Stimulated activated CD8-positive, alpha-beta memory T cell treated with anti-CD3 and anti-CD28 coated beads, Interleukin-7, amount 100 ng/mL, for 48 hours (primary cell): ENCODE data around the gene TGFB2.

Source experiments
- DNase-seq, 2 donors: peaks; one replicate each; pipeline ENCODE4 v3.0.0-alpha.2; 2020; ENCODE audit warnings: low read depth in 1 of 2; ENCODE audit errors: extremely low read depth in 1 of 2

The TGFB2 gene

GRCh38 chr1:218382261-218382660 lies 37.1 kb downstream of the TGFB2 start:
- DNase-seq: no peak

GRCh38 chr1:218383051-218383450 lies 37.9 kb downstream of the TGFB2 start:
- no peak for DNase-seq

- DNase-seq: no peak
These were observed 38.5 kb downstream of the TGFB2 start for GRCh38 chr1:218383681-218384080.

GRCh38 chr1:218384581-218384993 lies 39.5 kb downstream of the TGFB2 start:
- DNase-seq: no peak

- DNase-seq: no peak
These were observed 43.5 kb downstream of the TGFB2 start for GRCh38 chr1:218388591-218388990.

- DNase-seq: no peak
These were observed 45.5 kb downstream of the TGFB2 start for GRCh38 chr1:218390618-218391017.

GRCh38 chr1:218392780-218393179 lies 47.6 kb downstream of the TGFB2 start:
- no peak for DNase-seq

GRCh38 chr1:218394416-218394815 lies 49.3 kb downstream of the TGFB2 start:
- no peak for DNase-seq

GRCh38 chr1:218394989-218395388 lies 49.9 kb downstream of the TGFB2 start:
- DNase-seq: no peak

GRCh38 chr1:218395916-218396315 lies 50.8 kb downstream of the TGFB2 start:
- DNase-seq: no peak

GRCh38 chr1:218397752-218398339 lies 52.7 kb downstream of the TGFB2 start:
- no peak for DNase-seq

GRCh38 chr1:218400624-218401023 lies 55.5 kb downstream of the TGFB2 start:
- DNase-seq: no peak

- no peak for DNase-seq
These were observed 56.4 kb downstream of the TGFB2 start for GRCh38 chr1:218401441-218401997.

- DNase-seq: no peak
These were observed 57.1 kb downstream of the TGFB2 start for GRCh38 chr1:218401998-218402785.

GRCh38 chr1:218402786-218403120 lies 57.6 kb downstream of the TGFB2 start:
- DNase-seq: no peak

GRCh38 chr1:218403300-218403699 lies 58.2 kb downstream of the TGFB2 start:
- DNase-seq: no peak

GRCh38 chr1:218407630-218408029 lies 62.5 kb downstream of the TGFB2 start:
- no peak for DNase-seq

GRCh38 chr1:218408135-218408534 lies 63.0 kb downstream of the TGFB2 start:
- DNase-seq: no peak

- DNase-seq: no peak
These were observed 63.8 kb downstream of the TGFB2 start for GRCh38 chr1:218408942-218409341.

- DNase-seq: no peak
These were observed 64.9 kb downstream of the TGFB2 start for GRCh38 chr1:218409946-218410510.

- DNase-seq: no peak
These were observed 66.0 kb downstream of the TGFB2 start for GRCh38 chr1:218411101-218411500.

GRCh38 chr1:218412171-218412570 lies 67.0 kb downstream of the TGFB2 start:
- DNase-seq: no peak
